DMS114 treated with DMSO at 0.1 percent for 48 hours (cell line): Measurements from ENCODE around the gene NNT.
A peak's percentile ranks its signal among the peaks of the same experiment; 100 is the strongest.
"Not testable (repeated sequence)": the region's sequence is repeated elsewhere in the genome, so short reads cannot be mapped to it uniquely, and the experiment has no call there.

Source experiments
- DNase-seq: peaks from one replicate; lab custom pipeline; 2025; ENCODE audit not compliant: unreplicated experiment; lab: John Stamatoyannopoulos, UW

Gene NNT

DNA sequence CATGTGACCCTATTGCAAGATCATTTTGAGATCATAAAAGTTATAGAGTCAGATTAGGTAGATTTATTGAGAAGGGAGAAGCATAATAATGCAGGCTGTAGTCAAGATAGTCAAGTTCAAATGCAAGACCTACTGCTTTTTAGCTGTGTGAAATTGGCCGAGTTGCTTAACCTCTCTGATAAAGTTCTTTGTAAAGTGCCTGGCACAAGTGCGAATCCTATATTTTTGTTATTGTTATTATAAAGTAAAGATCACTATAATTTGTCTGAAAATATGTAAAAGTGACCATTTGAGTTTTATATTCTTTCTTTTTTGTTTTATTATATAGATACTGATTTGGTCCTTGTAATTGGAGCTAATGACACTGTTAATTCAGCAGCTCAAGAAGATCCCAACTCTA is 99.3 kb downstream of the NNT start:
- DNase-seq = no peak

DNA sequence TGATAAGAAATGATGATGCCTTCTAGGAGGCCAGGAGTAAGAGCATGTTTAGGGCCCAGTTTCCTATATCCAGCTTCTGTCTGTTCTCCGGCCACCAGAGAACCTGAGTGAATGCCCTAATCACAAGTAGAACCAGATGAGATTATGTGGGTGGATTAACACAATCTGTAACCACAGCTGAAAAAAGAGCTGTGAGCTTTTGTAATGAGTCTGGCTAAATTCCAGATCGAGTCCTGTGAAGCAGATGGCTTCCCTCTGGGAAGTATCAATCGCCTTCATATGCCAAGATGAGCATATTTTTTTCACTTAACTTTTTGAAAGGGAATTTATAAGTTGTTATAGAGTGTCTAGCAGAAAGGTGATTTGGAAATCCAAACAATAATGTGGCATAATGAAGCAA is 99.8 kb downstream of the NNT start:
- DNase-seq = no peak

DNA sequence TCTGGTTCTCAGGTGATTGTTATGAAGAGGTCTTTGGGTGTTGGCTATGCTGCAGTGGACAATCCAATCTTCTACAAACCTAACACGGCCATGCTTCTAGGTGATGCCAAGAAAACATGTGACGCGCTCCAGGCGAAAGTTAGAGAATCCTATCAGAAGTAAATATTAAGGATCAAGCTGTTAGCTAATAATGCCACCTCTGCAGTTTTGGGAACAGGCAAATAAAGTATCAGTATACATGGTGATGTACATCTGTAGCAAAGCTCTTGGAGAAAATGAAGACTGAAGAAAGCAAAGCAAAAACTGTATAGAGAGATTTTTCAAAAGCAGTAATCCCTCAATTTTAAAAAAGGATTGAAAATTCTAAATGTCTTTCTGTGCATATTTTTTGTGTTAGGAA is 101.3 kb downstream of the NNT start:
- no peak for DNase-seq

DNA sequence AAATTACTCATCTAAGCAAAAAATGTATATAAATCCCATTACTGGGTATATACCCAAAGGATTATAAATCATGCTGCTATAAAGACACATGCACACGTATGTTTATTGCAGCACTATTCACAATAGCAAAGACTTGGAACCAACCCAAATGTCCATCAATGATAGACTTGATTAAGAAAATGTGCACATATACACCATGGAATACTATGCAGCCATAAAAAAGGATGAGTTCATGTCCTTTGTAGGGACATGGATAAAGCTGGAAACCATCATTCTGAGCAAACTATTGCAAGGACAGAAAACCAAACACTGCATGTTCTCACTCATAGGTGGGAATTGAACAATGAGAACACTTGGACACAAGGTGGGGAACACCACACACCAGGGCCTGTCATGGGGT is 103.6 kb downstream of the NNT start:
- DNase-seq = not testable (repeated sequence)

DNA sequence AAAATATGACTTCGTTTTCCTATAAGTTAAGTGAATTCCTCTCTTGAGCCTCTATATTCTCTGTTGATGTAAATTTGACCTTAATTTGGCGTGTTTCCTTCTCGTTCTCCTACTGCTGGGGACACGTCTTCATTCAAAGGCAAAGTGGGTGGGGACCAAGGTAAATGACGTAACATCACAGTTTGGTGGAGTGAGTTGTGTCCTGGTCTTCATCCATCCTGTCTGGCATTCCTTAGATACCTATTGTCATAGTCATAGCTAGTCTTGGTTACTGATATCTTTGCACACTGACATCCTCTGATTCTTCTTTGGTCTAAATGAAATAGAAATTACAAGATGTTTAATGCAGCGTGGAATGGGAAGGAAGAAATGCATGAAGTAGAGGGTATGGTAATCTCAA is 108.5 kb downstream of the NNT start:
- DNase-seq = no peak

DNA sequence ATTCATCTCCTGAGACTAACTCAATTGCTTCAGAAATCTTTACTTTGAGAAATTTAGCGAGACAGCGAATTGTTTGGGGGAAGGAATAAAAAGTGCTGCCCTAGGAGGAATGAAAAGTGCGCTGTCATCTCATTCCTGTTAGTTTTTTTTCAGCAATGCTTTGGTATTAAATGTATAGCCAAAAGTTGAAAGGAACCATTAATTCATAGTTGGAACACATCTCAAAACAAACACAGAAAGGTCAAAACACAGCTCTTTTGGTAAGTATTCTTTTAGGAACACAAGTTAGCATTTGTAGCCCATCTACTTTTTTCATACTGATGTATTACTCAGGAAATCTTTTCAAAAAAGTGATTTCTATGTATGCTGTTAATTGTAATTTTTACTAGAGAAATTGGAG is 109.1 kb downstream of the NNT start:
- no peak for DNase-seq

DNA sequence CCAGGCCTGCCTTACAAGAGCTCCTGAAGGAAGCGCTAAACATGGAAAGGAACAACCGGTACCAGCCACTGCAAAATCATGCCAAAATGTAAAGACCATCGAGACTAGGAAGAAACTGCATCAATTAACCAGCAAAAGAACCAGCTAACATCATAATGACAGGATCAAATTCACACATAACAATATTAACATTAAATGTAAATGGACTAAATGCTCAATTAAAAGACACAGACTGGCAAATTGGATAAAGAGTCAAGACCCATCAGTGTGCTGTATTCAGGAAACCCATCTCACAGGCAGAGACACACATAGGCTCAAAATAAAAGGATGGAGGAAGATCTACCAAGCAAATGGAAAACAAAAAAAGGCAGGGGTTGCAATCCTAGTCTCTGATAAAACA is 116.8 kb downstream of the NNT start:
- DNase-seq = not testable (repeated sequence)

DNA sequence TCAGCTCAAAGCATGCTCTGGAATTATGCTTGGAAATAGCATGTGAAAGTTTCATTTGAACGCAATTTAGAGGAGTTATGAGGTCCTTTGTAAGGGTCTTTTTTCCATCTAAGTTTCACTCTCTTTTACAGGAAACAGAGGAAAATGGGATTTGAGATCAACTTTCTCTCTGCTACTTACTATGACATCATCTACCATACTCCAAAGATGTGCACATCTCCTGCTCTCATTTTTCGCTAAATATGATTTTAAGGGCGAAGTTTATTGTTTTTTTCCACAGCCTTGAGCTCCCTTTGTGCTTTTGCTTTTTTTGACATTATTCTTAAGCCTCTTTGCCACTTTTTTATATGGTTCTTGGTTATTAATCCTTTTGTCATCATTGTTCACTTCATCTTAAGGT is 125.6 kb downstream of the NNT start:
- no peak for DNase-seq

DNA sequence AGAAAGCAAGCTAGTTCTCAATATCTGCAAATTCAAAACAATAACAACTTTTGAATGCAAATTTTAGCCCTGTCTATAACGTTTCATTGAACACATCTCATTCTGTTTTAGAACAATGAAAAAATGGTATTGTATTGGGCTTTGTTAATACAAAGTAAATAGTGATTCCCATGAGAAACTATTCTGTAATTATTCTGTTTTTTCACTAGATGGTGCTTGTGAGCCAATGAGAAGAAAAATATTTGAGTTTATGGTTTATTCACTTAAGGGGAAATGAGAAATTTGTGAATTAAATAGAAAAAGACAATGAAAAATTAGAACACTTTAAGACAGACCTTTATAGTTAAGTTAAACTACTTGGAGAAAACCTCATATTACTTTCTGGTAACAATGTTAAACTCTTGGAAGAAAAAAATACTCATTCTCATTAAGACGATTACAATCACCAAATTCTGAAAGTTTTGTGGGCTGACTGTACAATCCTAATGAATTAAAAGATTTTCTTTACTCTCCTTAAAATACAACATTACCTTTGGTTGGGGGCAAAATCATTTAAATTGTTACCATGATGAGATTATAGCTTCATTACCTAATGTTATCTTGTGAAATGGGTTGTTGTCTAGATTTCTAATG is 127.0 kb downstream of the NNT start:
- peak; percentile 17 for DNase-seq

DNA sequence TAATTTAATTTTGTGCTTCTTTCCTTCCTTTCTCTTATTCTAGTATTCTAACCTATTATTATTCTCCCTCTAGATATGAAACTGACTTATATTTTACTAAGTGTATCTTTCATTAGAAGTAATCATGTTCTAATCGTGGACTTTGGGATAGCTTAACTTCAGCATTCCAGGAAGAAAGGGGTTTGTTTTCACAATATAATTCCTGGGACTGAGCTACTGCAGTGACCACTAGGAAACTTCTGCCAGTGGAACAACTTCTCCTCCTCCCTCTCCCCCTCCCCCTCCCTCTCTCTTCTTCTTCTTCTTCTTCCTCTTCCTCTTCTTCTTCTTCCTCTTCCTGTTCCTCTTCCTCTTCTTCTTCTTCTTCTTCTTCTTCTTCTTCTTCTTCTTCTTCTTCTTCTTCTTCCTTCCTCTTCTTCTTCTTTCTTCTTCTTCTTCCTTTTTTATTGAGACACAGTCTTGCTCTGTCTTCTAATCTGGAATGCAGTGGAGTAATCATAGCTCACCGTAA is 127.9 kb downstream of the NNT start:
- DNase-seq = no peak

DNA sequence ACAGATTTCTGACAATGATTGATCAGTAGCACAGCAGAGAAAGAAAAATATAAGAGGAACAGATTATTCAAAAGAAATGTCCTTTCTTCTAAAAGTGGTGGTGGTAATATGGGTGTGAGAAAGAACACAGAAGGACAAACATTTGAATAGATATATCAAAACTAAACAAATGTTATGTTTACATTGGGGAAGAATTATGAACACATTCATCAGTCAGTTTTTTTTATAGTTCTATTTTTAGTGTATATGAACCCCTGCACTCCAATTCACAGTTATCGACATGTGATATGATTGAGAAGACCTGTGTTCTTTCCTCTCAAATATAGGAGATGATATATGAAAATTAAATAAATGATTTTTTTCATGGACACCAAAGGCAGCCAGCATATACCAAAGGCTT is 128.6 kb downstream of the NNT start:
- no peak for DNase-seq

DNA sequence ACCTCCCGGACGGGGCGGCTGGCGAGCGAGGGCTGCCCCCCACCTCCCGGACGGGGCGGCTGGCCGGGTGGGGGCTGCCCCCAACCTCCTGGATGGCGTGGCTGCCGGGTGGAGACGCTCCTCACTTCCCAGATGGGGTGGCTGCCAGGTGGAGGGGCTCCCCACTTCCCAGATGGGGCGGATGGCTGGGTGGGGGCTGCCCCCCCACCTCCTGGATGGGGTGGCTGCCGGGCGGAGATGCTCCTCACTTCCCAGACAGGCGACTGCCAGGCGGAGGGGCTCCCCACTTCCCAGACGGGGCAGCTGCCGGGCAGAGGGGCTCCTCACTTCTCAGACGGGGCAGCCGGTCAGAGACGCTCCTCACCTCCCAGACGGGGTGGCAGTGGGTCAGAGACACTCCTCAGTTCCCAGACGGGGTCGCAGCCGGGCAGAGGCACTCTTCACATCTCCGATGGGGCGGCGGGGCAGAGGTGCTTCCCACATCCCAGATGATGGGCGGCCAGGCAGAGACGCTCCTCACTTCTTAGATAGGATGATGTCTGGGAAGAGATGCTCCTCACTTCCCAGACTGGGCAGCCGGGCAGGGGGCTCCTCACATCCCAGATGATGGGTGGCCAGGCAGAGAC is 143.1 kb downstream of the NNT start:
- not testable (repeated sequence) for DNase-seq

DNA sequence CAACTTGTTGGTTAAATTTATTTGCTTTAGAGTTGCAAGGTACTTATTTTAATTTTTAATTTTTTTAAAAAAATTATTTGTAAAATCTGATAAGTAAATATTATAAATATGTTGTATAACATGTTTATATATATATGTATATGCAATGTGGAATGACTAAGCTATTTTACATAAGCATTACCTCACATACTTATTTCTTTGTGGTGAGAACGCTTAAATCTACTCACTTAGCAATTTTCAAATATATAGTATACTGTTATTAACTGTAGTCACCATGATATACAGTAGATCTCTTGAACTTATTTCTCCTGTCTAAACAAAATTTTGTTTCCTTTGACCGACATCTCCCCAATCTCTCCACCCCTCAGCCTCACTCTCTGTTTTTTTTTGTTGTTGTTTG is 147.8 kb downstream of the NNT start:
- no peak for DNase-seq

DNA sequence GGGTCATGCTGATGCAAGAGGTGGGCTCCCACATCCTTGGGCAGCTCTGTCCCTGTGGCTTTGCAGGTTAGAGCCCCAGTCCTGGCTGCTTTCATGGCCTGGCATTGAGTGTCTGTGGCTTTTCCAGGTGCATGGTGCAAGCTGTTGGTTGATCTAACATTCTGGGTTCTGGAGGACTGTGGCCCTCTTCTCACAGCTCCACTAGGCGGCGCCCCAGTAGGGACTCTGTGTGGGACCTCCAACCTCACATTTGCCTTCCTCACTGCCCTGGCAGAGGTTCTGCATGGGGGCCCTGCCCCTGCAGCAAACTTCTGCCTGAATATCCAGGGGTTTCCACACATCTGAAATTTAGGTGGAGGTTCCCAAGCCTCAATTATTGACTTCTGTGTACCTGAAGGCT is 150.1 kb downstream of the NNT start:
- DNase-seq = no peak
